Dendritic cell treated with granulocyte-macrophage colony-stimulating factor and Interleukin-4, amounts not matched to agents 40 ng/mL and 50 ng/mL, for 4 days (primary cell): Measurements from ENCODE around the gene C10orf95.

Experiments used
- H3K27ac Mint-ChIP-seq: one replicate; pipeline ENCODE4 v1.8.0; 2022; ENCODE audit warnings: mild to moderate bottlenecking, mixed read lengths
- H3K27me3 Mint-ChIP-seq: one replicate; pipeline ENCODE4 v1.8.0; 2022; ENCODE audit warnings: mild to moderate bottlenecking, mixed read lengths
- H3K36me3 Mint-ChIP-seq: one replicate; pipeline ENCODE4 v1.8.0; 2022; ENCODE audit warnings: low read depth, mixed read lengths
- H3K4me1 Mint-ChIP-seq: one replicate; pipeline ENCODE4 v1.8.0; 2022; ENCODE audit warnings: low read depth, mixed read lengths
- H3K4me3 Mint-ChIP-seq: one replicate; pipeline ENCODE4 v1.8.0; 2022; ENCODE audit warnings: mild to moderate bottlenecking, moderate library complexity, mixed read lengths
- H3K9me3 Mint-ChIP-seq: one replicate; pipeline ENCODE4 v1.8.0; 2022; ENCODE audit warnings: mixed read lengths
- intact Hi-C: fragments of 100-400 bp; cut with micrococcal nuclease; formaldehyde crosslinking; loops from one replicate; pipeline ENCODE4 v1.15.0; 2022

C10orf95 gene

GRCh38 chr10:102412293-102412692, 39.0 kb downstream of the C10orf95 start:
- Mint-ChIP-seq H3K27ac (no peak overlapping the region), H3K4me1 (peaks cover 67% of the 10 kb centered on the region), H3K27me3 (peaks cover 90% of the 10 kb centered on the region), H3K4me3 (no peak overlapping the region), H3K36me3 (no peaks in the 10 kb centered on the region), H3K9me3 (no peaks in the 10 kb centered on the region)
- intact Hi-C loops = no loop called here

- Mint-ChIP-seq H3K27ac (no peak overlapping the region), H3K4me3 (no peak overlapping the region), H3K36me3 (no peaks in the 10 kb centered on the region), H3K4me1 (peaks cover 67% of the 10 kb centered on the region), H3K27me3 (peaks cover 91% of the 10 kb centered on the region), H3K9me3 (no peaks in the 10 kb centered on the region)
- intact Hi-C loops = no loop called here
Measured at GRCh38 chr10:102411341-102412255, 39.7 kb downstream of the C10orf95 start.

GRCh38 chr10:102410429-102411073, 40.8 kb downstream of the C10orf95 start:
- Mint-ChIP-seq H3K27ac (no peak overlapping the region), H3K36me3 (no peaks in the 10 kb centered on the region), H3K4me1 (peaks cover 66% of the 10 kb centered on the region), H3K9me3 (no peaks in the 10 kb centered on the region), H3K4me3 (no peak overlapping the region), H3K27me3 (peaks cover 90% of the 10 kb centered on the region)
- intact Hi-C loops = no loop called here

GRCh38 chr10:102409604-102410428, 41.5 kb downstream of the C10orf95 start:
- H3K9me3 Mint-ChIP-seq = no peaks in the 10 kb centered on the region
- H3K36me3 Mint-ChIP-seq = no peaks in the 10 kb centered on the region
- peak overlapping the region; percentile 60 for H3K4me3 Mint-ChIP-seq
- peaks cover 59% of the 10 kb centered on the region for H3K4me1 Mint-ChIP-seq
- intact Hi-C loops = no loop called here
- peaks cover 90% of the 10 kb centered on the region for H3K27me3 Mint-ChIP-seq
- H3K27ac Mint-ChIP-seq = no peak overlapping the region

- peaks cover 87% of the 10 kb centered on the region for H3K27me3 Mint-ChIP-seq
- H3K27ac Mint-ChIP-seq = no peak overlapping the region
- no peaks in the 10 kb centered on the region for H3K36me3 Mint-ChIP-seq
- peaks cover 51% of the 10 kb centered on the region for H3K4me1 Mint-ChIP-seq
- no peaks in the 10 kb centered on the region for H3K9me3 Mint-ChIP-seq
- intact Hi-C loops = no loop called here
- H3K4me3 Mint-ChIP-seq = peak overlapping the region; percentile 63
Measured at GRCh38 chr10:102408728-102409603, 42.4 kb downstream of the C10orf95 start.

- Mint-ChIP-seq H3K27me3 (peaks cover 80% of the 10 kb centered on the region), H3K27ac (no peak overlapping the region)
- intact Hi-C loops = no loop called here
Measured at GRCh38 chr10:102408131-102408727, 43.1 kb downstream of the C10orf95 start.

GRCh38 chr10:102407425-102408130, 43.8 kb downstream of the C10orf95 start:
- Mint-ChIP-seq H3K4me3 (no peak overlapping the region), H3K27ac (no peak overlapping the region), H3K36me3 (peaks cover 12% of the 10 kb centered on the region), H3K4me1 (peaks cover 50% of the 10 kb centered on the region), H3K27me3 (peaks cover 73% of the 10 kb centered on the region), H3K9me3 (no peaks in the 10 kb centered on the region)
- intact Hi-C loops = no loop called here

More at GRCh38 chr10:102408131-102408727, 43.1 kb downstream of the C10orf95 start:
- Mint-ChIP-seq H3K36me3 (peaks cover 7% of the 10 kb centered on the region), H3K4me3 (peak overlapping the region; percentile 14), H3K4me1 (peaks cover 50% of the 10 kb centered on the region), H3K9me3 (no peaks in the 10 kb centered on the region)

- H3K27me3 Mint-ChIP-seq = peaks cover 66% of the 10 kb centered on the region
- H3K4me1 Mint-ChIP-seq = peaks cover 50% of the 10 kb centered on the region
- H3K9me3 Mint-ChIP-seq = no peaks in the 10 kb centered on the region
- H3K27ac Mint-ChIP-seq = no peak overlapping the region
- H3K36me3 Mint-ChIP-seq = peaks cover 20% of the 10 kb centered on the region
- intact Hi-C loops = no loop called here
- no peak overlapping the region for H3K4me3 Mint-ChIP-seq
Measured at GRCh38 chr10:102406815-102407214, 44.5 kb downstream of the C10orf95 start.

GRCh38 chr10:102405632-102406031, 45.7 kb downstream of the C10orf95 start:
- peaks cover 43% of the 10 kb centered on the region for H3K4me1 Mint-ChIP-seq

GRCh38 chr10:102405108-102405571, 46.2 kb downstream of the C10orf95 start:
- peaks cover 46% of the 10 kb centered on the region for H3K4me1 Mint-ChIP-seq
- no peaks in the 10 kb centered on the region for H3K9me3 Mint-ChIP-seq
- intact Hi-C loops = no loop called here
- H3K27ac Mint-ChIP-seq = no peak overlapping the region
- no peak overlapping the region for H3K4me3 Mint-ChIP-seq
- peaks cover 37% of the 10 kb centered on the region for H3K36me3 Mint-ChIP-seq
- H3K27me3 Mint-ChIP-seq = peaks cover 50% of the 10 kb centered on the region

More at GRCh38 chr10:102405632-102406031, 45.7 kb downstream of the C10orf95 start:
- intact Hi-C loops = no loop called here
- Mint-ChIP-seq H3K9me3 (no peaks in the 10 kb centered on the region), H3K27ac (no peak overlapping the region), H3K36me3 (peaks cover 32% of the 10 kb centered on the region), H3K4me3 (no peak overlapping the region), H3K27me3 (peaks cover 54% of the 10 kb centered on the region)

- H3K27ac Mint-ChIP-seq = no peak overlapping the region
- H3K36me3 Mint-ChIP-seq = peaks cover 43% of the 10 kb centered on the region
- H3K4me1 Mint-ChIP-seq = peaks cover 44% of the 10 kb centered on the region
- H3K27me3 Mint-ChIP-seq = peaks cover 44% of the 10 kb centered on the region
- intact Hi-C loops = no loop called here
- no peak overlapping the region for H3K4me3 Mint-ChIP-seq
- no peaks in the 10 kb centered on the region for H3K9me3 Mint-ChIP-seq
Measured at GRCh38 chr10:102404361-102405107, 46.8 kb downstream of the C10orf95 start.

GRCh38 chr10:102403115-102403514, 48.2 kb downstream of the C10orf95 start:
- Mint-ChIP-seq H3K4me1 (peaks cover 45% of the 10 kb centered on the region), H3K27me3 (peaks cover 33% of the 10 kb centered on the region), H3K4me3 (no peak overlapping the region), H3K9me3 (no peaks in the 10 kb centered on the region), H3K27ac (no peak overlapping the region), H3K36me3 (peaks cover 55% of the 10 kb centered on the region)
- intact Hi-C loops = no loop called here
